ENCODE data around the gene NEDD9.

DNA sequence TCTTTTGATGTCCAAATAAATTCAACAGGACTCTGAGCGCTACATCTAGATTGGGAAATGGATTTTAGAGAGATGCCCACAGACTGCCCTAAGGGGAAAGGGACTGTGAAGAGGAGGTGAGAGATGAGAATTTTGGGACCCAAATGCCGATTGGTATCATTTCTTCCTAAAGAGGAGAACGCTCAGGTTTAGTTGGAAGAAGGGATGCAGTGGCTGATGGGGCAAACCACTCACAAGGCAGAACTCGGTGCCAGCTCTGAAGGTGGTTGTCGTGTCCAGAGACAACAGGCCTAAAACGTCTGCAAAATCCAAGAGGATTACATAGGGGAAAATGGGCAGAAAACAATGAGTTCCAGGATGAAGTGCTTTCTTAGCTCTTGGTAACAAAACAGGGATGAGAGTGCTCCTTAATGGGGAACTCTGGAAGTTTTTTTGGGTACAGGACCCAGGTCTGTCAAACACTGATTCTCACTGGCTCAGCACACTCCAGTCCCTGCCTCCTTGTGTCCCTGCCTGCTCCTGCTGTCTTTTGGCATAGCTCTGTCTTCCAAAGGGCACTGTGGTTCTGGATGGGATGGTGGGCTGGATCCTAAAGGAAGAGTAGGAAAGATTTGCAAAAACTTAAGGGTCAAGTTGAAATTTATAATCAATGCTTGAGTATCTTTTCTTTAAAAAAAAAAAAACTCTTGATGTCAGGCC lies 29.0 kb downstream of the NEDD9 start:
- TF ChIP-seq, protein P1, sequence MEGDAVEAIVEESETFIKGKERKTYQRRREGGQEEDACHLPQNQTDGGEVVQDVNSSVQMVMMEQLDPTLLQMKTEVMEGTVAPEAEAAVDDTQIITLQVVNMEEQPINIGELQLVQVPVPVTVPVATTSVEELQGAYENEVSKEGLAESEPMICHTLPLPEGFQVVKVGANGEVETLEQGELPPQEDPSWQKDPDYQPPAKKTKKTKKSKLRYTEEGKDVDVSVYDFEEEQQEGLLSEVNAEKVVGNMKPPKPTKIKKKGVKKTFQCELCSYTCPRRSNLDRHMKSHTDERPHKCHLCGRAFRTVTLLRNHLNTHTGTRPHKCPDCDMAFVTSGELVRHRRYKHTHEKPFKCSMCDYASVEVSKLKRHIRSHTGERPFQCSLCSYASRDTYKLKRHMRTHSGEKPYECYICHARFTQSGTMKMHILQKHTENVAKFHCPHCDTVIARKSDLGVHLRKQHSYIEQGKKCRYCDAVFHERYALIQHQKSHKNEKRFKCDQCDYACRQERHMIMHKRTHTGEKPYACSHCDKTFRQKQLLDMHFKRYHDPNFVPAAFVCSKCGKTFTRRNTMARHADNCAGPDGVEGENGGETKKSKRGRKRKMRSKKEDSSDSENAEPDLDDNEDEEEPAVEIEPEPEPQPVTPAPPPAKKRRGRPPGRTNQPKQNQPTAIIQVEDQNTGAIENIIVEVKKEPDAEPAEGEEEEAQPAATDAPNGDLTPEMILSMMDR (optimal IDR thresholded peaks at IDR 0.05 in 1 of 3, IDR thresholded peaks at IDR 0.05 in 1 of 3, conservative IDR thresholded peaks at IDR 0.05 in 1 of 3; ENCODE audit: extremely low read depth in 1 of 3, insufficient read depth in 2 of 3, low read length in 3 of 3): no peak
- no peak for TF ChIP-seq EZH2 (IDR thresholded peaks at IDR 0.05; ENCODE audit: low read length)
